Ovary (tissue), 3 donors: ENCODE data around the gene NBEA.

ENCODE experiments used
- CTCF ChIP-seq, 3 donors: fragments of 450-650 bp in 2 of 3; fragments of 200-600 bp in 1 of 3; IDR thresholded peaks; one replicate each; pipeline versions ENCODE4 v1.5.1 to v1.8.0; 2016 to 2022; ENCODE audit warnings: antibody characterized with exemption in 3 of 3, mild to moderate bottlenecking in 1 of 3
- POLR2A ChIP-seq: fragments of 450-650 bp; IDR thresholded peaks from one replicate; pipeline ENCODE4 v1.6.1; 2017; ENCODE audit warnings: antibody characterized with exemption, mild to moderate bottlenecking, moderate library complexity
- donor health status: DM: no; HTN: no; CAD: no.

GRCh38 chr13:35354285-35354684 is 412.2 kb downstream of the NBEA start:
- TF ChIP-seq CTCF (IDR thresholded peaks at IDR 0.05) (no peak), POLR2A (no peak)
